Dedifferentiated amniotic fluid mesenchymal stem cell (primary cell): ENCODE measurements around the gene CIT.
"Not testable (repeated sequence)": the region's sequence is repeated elsewhere in the genome, so short reads cannot be mapped to it uniquely, and the experiment has no call there.

Experiments used
- DNase-seq: peaks from one replicate; pipeline ENCODE4 v3.0.0-alpha.2; 2016; ENCODE audit errors: extremely low spot score

The CIT gene

DNA sequence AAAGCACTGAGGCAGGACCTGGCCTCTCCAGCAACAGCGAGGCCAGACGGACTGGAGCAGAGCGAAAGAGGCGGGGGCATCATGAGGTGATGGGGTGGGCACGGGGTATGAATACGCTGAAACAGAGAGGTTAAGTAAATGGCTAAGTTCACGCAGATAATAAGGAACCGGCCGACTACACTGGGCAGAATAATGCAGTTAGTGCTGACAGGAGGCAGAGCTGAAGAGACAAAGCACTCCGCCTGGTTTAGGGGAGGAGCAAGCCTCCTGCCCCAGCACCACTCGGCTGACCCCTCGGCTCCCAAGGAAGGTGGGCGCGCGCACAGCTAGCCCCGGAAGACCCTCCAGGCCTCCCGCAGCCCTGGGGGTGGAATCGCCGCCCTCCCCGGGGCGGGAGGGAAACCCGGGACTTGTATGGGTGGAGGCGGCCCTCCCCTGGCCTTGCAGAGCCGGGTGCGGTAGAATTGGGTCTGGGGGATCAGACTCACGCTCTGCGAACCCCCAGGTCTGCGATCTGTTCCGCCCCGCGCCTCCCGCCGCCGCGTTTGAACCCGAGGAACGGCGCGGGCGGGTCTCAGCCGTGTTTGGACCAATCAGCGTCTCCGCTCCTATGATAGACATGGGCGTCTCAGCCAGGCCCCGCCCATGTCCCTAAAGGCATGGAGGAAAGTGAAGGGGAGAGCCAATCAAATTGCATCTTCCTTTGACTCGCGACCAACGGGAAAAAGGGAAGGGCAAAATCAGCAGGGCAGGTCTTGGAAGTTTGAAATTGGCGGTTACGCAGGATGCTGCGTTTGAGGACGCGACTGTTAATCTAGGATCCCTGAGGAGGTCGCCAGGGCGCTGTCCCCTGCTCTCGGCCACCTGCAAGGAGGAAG lies at the start of gene CIT:
Gene CIT, minus strand, starts transcription at position 560 of the 878 bp plus-strand sequence. CDS start 1,152 bp downstream, outside the sequence.
- peak; percentile 95 for DNase-seq

GRCh38 chr12:119925269-119925668 lies 48.1 kb upstream of the CIT start:
- no peak for DNase-seq

DNA sequence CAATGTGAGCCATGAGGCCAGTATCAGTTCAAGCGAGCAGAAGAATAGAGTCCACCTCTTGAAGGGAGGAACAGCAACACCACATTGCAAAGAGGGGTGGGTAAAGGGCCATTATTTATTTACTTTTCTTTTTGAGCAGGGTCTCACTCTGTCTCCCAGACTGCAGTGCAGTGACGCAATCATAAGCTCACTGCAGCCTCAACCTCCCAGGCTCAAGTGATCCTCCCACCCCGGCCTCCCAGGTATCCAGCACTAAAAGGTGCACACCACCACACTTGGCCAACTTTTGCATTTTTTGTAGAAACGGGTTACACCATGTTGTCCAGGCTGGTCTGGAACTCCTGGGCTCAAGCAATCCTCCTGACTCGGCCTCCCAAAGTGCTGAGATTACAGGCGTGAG lies 42.9 kb upstream of the CIT start:
- no peak for DNase-seq

DNA sequence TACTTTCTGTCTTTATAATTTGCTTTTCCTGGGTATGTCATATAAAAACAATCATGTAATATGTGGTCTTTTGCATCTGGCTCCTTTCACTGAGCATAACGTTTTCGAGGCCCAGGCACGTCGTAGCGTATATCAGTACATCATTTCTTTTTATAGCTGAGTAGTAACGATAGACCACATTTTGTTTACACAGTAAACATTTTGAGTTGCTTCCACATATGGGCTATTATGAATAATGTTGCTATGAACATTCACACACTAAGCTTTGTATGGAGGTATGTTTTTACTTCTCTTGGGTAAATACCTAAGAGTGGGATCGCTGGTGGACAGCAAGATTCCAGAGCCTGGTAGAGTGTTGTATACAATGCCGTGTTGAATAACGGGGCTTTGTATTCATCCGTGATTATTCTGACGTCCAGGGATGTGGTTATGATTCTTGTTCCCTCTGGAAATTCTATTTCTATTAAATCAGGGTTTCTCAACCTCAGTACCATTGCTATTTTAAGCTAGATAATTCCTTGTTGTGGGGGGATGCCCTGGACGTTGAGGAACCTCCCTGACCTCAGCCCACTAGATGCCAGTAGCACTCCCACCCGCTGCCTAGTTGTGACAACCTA lies 38.9 kb upstream of the CIT start:
- no peak for DNase-seq

- no peak for DNase-seq
These were observed 37.5 kb upstream of the CIT start for GRCh38 chr12:119914666-119915065.

DNA sequence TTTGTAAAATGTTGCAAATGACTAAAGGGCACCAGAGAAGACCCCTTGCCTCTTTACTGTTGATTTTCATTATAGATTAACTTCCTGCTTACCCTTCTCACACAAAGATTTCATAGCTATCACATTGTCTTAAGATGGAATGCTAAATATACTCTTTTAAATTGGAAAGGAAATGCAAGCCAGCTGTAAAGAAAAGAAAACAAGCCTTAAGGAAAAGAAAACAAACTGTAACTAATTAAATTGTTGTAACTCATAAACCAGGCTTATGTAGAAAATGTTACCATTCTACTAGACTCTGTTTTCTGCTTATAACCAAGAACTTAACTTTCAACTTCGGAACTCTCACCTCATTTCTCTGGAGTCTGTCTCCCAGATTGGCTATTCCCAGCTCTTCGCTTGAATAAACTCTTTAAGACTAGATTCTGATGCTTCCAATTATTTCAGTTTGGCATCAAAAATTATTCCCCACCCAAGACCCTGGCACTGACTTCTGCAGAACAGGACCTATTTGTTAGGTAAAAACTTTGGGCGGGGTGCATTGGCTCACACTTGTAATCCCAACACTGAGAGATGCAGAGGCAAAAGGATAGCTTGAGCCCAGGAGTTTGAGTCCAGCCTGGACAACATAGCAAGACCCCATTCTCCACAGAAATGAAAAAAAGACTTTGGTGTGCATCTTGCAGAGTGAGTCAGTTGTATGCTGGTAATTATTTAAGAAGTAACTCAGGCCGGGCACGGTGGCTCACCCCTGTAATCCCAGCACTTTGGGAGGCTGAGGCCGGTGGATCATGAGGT lies 36.6 kb upstream of the CIT start:
- DNase-seq = no peak

DNA sequence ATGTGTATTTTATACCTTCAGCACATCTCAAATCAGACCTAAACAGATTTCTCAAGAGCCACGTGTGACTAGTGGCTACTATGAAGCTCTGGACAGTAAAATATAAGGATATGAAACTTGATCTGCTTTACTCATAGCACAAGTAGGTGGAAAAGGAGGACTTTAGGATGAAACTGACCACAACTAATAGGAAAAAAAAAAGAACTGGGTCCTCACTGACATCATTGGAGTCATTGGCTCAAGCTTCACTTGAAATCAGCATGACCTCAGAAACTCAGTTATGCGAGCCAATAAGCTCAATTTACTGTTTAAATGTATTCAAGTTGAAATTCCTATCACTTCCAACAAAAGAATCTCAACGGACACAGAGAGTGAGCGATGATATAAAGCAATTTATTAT lies 34.1 kb upstream of the CIT start:
- DNase-seq = peak; percentile 23

DNA sequence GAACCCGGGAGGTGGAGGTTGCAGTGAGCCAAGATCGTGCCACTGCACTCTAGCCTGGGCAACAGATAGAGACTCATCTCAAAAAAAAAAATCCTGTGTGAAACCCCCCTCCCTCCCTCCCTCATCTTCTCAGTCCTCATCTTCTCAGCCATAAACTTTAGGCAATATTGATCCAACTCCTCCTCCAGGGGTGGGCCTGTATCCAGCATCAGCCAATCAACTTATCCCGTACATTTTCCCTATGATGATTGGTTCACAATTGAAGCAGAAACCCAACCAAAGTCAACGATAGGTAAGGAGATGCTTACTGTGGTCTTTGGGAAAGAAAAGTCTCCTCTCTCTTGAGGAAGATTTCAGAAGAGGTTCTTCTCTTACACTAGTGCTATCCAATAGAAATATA lies 33.5 kb upstream of the CIT start:
- no peak for DNase-seq

DNA sequence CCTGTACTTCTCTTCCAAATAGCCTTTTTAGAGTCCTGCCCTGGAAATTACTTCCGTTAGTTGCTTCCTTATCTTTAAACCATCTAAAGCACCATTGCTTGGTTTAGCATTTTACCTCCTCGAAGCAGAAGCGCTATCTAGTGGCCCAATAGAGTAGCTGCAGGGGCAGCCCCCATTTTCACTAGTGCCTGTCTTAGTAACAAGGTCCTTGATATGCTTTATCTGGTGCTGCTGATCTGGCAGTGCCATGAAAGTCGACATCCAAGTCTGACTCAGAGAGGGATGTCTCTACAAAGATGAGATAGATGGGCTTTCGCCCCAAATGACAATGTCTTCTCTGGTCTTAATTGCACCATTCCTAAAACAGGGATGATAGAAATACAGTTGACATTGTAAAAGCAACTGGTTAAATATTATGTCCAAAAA lies 25.0 kb upstream of the CIT start:
- DNase-seq = peak; percentile 58

DNA sequence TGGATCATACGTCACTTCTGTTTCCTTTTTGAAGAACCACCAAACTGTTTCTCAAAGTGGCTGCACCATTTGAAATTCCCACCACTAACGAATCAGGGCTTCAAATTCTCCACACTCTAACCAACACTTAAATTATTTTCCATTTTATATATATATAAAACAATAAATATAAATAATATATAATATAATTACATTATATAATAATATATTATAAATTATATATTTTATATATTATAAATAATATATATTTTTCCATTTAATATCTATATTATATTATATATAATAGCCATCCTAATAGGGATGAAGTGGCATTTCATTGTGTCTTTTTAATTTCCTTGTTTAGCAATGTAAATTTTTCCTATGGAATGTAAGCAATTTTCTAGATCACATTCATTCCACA lies 24.6 kb upstream of the CIT start:
- DNase-seq = no peak

DNA sequence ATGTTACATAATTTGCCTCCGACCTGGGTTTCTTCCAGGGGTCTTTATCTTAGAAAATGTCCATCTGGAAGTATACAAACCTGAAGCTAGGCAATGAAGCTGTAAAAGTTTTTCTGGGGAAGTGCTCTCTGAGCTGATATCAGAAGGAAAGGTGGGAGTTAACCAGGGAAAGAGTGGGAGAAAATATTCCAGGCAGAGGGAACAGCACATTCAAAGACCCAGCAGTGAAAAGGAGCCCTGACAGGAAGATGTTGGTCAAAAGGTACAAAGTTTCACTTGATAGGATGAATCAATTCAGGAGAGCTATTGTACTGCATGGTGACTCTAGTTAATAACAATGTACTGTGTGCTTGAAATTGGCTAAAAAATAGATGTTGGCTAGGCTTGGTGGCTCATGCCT lies 17.8 kb upstream of the CIT start:
- DNase-seq = no peak

- DNase-seq = not testable (repeated sequence)
These were observed 15.5 kb upstream of the CIT start for GRCh38 chr12:119892611-119893010.

- DNase-seq = no peak
These were observed 8.4 kb upstream of the CIT start for GRCh38 chr12:119885549-119885948.

DNA sequence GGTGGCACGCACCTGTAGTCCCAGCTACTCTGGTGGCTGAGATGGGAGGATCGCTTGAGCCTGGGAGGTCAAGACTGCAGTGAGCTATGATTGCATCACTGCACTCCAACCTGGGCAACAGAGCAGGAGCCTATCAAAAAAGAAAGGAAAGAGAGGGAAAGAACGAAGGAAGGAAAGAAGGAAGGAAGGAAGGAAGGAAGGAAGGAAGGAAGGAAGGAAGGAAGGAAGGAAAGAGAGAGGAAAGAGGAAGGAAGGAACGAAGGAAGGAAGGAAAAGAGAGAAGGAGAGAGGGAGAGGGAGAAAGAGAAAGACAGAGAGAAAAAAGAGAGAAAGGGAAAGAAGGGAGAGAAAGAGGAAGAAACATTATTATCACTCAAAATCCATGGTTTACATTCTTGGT lies 6.7 kb upstream of the CIT start:
- not testable (repeated sequence) for DNase-seq

DNA sequence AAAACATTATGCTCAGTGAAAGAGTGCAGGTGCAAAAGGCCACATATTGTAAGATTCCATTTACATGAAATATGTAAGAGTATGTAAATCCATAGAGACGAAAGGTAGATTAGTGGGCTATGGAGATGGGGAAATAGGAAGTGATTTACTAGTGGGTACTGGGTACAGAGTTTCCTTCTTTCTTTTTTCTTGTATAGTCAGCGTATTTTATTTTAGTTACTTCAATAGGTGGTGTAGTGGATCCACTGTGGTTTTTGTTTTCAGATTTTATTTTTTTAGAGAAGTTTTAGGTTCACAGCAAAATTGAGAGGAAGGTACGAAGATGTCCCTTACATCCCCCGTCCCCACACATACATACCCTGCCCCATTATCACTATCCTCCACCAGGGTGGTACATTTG lies 6.1 kb upstream of the CIT start:
- DNase-seq = no peak

GRCh38 chr12:119877639-119877948 lies 474 bp upstream of the CIT start:
- no peak for DNase-seq

DNA sequence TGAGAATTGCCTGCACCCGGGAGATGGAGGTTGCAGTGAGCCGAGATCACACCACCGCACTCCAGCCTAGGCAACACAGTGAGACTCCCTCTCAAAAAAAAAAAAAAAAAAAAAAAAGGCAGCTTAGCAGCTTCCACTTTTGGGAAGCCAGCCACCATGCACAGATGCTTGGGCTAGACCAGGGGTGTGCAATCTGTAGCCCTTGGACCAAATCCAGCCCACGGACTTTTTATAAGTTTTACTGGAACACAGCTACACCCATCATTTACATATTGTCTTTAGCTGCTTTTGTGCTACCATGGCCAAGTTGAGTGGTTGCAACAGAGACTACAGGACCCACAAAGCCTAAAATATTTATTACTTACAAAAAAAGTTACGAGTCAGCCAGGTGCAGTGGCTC lies 6.7 kb downstream of the CIT start:
- no peak for DNase-seq

DNA sequence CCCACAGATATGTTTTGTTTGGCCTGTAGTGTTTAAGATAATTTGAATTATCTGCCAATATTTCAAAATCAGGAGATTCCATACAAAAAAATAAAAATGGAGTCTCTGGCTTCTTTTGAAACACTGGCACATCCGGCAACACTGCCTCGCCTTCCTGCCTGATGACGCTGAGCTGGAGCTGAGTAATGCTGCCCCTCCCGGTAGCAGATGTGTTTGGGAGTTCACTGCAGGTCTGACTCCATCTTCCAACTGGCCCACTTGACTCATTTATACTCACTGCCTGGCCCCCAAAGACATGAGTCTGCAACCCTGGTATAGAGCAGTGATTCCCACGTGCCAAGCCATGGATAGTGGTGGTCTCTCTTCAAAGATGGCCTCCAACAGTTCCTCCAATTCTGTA lies 7.4 kb downstream of the CIT start:
- peak; percentile 76 for DNase-seq

DNA sequence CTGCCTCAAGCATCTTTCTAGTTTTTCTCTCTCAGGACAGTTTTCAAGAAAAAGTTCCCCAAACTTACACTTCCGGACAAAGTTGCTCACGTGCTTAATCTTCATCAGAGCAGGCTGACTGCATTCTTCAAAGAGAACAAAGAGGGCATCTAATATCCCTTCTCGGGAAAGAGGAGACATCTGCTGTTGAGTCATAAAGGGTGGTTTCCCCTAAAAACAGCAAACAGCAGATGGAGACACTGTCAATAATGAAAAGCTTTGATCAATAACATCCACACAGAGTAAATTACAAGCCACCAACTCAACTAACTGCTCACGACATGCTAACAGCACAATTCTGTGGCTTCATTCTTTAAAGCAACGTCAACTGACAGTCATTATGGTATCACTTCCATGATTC lies 8.1 kb downstream of the CIT start:
- no peak for DNase-seq

DNA sequence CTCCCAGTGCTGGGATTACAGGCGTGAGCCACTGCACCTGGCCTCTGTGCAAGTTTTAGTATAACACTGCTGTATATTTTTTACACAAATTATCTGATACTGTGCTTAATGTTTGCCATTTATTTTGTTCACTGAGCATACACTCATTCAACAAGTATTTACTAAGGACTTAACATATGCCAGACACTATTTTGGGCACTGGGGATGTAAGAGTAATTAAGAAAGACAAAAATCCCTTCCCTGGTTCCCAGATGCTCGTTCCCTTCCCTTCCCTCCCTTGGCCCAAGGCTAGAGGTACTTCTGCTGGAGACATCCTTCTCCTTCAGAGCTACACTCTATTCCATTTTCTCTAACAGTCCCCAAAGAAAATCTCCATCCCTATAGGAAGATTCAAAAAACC lies 12.5 kb downstream of the CIT start:
- no peak for DNase-seq

DNA sequence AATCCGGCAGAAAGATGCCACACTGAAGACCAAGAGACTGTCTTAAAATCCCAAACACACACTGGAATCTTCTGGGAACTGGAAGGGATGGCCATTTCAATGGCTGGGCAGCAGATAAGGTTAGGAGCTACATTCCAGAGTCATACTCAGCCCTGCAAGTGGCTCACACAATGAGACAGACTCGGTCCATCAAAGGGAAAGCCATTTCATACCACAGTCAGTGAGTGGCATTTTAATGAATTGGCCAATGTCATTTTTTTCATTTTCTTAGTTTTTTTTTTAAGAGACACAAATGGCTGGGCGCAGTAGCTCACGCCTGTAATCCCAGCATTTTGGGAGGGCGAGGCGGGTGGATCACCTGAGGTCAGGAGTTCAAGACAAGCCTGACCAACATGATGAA lies 17.9 kb downstream of the CIT start:
- DNase-seq = no peak

DNA sequence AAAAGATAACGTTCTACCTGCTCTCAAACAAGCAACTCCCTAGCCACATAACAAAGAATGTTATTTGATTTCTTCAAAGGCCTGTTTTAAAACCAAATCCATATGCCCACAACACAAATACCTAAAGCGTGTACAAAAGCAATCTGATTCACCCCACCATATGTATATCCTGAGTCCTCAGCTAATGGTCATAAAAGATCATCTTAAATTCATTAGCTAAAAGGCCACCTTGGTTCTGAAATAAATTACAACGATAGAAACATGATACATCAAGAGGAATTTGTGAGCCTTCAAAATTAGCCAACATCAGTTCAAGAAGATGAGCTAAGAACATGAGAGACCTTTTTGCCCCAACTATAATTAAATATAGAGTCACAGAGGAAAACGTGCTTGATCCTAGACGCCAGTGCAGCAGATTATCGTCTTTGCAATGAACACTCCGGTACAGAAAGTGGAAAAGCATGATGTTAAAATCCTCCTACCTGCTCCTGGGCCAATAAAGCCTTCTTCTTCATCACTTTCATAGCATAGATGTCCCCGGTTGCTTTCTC lies 20.0 kb downstream of the CIT start:
- DNase-seq = no peak
